IPS-18a (cell line): ENCODE results near the gene CSMD2.
A peak's percentile ranks its signal among the peaks of the same experiment; 100 is the strongest.

Experiments
- H3K27ac ChIP-seq: one replicate; pipeline ENCODE4 v1.5.1; 2013; ENCODE audit warnings: low read length
- H3K27me3 ChIP-seq: one replicate; pipeline ENCODE4 v1.6.1; 2013; ENCODE audit warnings: mild to moderate bottlenecking, low read length; ENCODE audit not compliant: control insufficient read depth, insufficient read depth
- H3K36me3 ChIP-seq: one replicate; pipeline ENCODE4 v1.6.1; 2013; ENCODE audit warnings: low read depth, low read length; ENCODE audit not compliant: control insufficient read depth
- H3K4me1 ChIP-seq: one replicate; pipeline ENCODE4 v1.6.1; 2013; ENCODE audit warnings: low read depth, low read length; ENCODE audit not compliant: control insufficient read depth
- H3K4me3 ChIP-seq: one replicate; pipeline ENCODE4 v1.5.1; 2013; ENCODE audit warnings: low read length
- H3K9ac ChIP-seq: one replicate; pipeline ENCODE4 v1.6.1; 2013; ENCODE audit warnings: mild to moderate bottlenecking, low read length, moderate library complexity
- H3K9me3 ChIP-seq: one replicate; pipeline ENCODE4 v1.6.1; 2013; ENCODE audit warnings: low read depth, low read length; ENCODE audit not compliant: control insufficient read depth

Gene CSMD2

GRCh38 chr1:33473900-33474299 is 691.1 kb downstream of the CSMD2 start:
- H3K4me3 ChIP-seq, result no peak overlapping the region
- H3K36me3 ChIP-seq, result no peaks in the 10 kb centered on the region
- no peaks in the 10 kb centered on the region for H3K27me3 ChIP-seq
- peaks cover 5% of the 10 kb centered on the region for H3K4me1 ChIP-seq
- no peak overlapping the region for H3K9ac ChIP-seq
- no peak overlapping the region for H3K27ac ChIP-seq
- no peaks in the 10 kb centered on the region for H3K9me3 ChIP-seq

GRCh38 chr1:33472269-33472980 is 692.6 kb downstream of the CSMD2 start, which contains the start of gene ZSCAN20:
Gene ZSCAN20, plus strand, starts transcription at chr1:33472645. Its CDS starts 6,644 bp downstream, at chr1:33479289.
- peak within 1 kb of the TSS; percentile 48 for H3K9ac ChIP-seq
- H3K36me3 ChIP-seq, result no peaks in the 10 kb centered on the region
- H3K4me1 ChIP-seq, result peaks cover 5% of the 10 kb centered on the region
- H3K4me3 ChIP-seq, result peak within 1 kb of the TSS; percentile 79
- no peak within 1 kb of the TSS for H3K27ac ChIP-seq
- no peaks in the 10 kb centered on the region for H3K27me3 ChIP-seq
- no peaks in the 10 kb centered on the region for H3K9me3 ChIP-seq

GRCh38 chr1:33471416-33471815 is 693.6 kb downstream of the CSMD2 start:
- Histone ChIP-seq H3K9ac (no peak overlapping the region), H3K27me3 (no peaks in the 10 kb centered on the region), H3K4me1 (peaks cover 5% of the 10 kb centered on the region), H3K27ac (no peak overlapping the region), H3K36me3 (no peaks in the 10 kb centered on the region), H3K9me3 (no peaks in the 10 kb centered on the region), H3K4me3 (no peak overlapping the region)

GRCh38 chr1:33470495-33471012 is 694.5 kb downstream of the CSMD2 start:
- Histone ChIP-seq H3K4me1 (peaks cover 5% of the 10 kb centered on the region), H3K9me3 (no peaks in the 10 kb centered on the region), H3K36me3 (no peaks in the 10 kb centered on the region), H3K27me3 (no peaks in the 10 kb centered on the region), H3K4me3 (no peak overlapping the region), H3K27ac (no peak overlapping the region), H3K9ac (no peak overlapping the region)

GRCh38 chr1:33469691-33470090 is 695.3 kb downstream of the CSMD2 start:
- H3K36me3 ChIP-seq, result no peaks in the 10 kb centered on the region
- peaks cover 5% of the 10 kb centered on the region for H3K4me1 ChIP-seq
- H3K9ac ChIP-seq, result no peak overlapping the region
- no peaks in the 10 kb centered on the region for H3K9me3 ChIP-seq
- no peak overlapping the region for H3K27ac ChIP-seq
- H3K27me3 ChIP-seq, result no peaks in the 10 kb centered on the region
- H3K4me3 ChIP-seq, result no peak overlapping the region

GRCh38 chr1:33468967-33469366 is 696.1 kb downstream of the CSMD2 start:
- H3K9me3 ChIP-seq, result no peaks in the 10 kb centered on the region
- no peak overlapping the region for H3K9ac ChIP-seq
- H3K4me3 ChIP-seq, result no peak overlapping the region
- no peak overlapping the region for H3K27ac ChIP-seq
- H3K27me3 ChIP-seq, result no peaks in the 10 kb centered on the region
- no peaks in the 10 kb centered on the region for H3K36me3 ChIP-seq
- H3K4me1 ChIP-seq, result peaks cover 5% of the 10 kb centered on the region

- H3K4me3 ChIP-seq, result no peak overlapping the region
- no peak overlapping the region for H3K27ac ChIP-seq
- H3K9ac ChIP-seq, result no peak overlapping the region
- peaks cover 5% of the 10 kb centered on the region for H3K4me1 ChIP-seq
- no peaks in the 10 kb centered on the region for H3K27me3 ChIP-seq
- no peaks in the 10 kb centered on the region for H3K36me3 ChIP-seq
- no peaks in the 10 kb centered on the region for H3K9me3 ChIP-seq
These were observed 696.5 kb downstream of the CSMD2 start for GRCh38 chr1:33468531-33468930.

- no peak overlapping the region for H3K9ac ChIP-seq
- H3K4me3 ChIP-seq, result no peak overlapping the region
- H3K27me3 ChIP-seq, result no peaks in the 10 kb centered on the region
- H3K9me3 ChIP-seq, result no peaks in the 10 kb centered on the region
- H3K36me3 ChIP-seq, result no peaks in the 10 kb centered on the region
- peaks cover 5% of the 10 kb centered on the region for H3K4me1 ChIP-seq
- no peak overlapping the region for H3K27ac ChIP-seq
These were observed 697.0 kb downstream of the CSMD2 start for GRCh38 chr1:33468011-33468410.

GRCh38 chr1:33466159-33466558 is 698.9 kb downstream of the CSMD2 start:
- no peaks in the 10 kb centered on the region for H3K4me1 ChIP-seq
- no peaks in the 10 kb centered on the region for H3K27me3 ChIP-seq
- no peak overlapping the region for H3K4me3 ChIP-seq
- no peaks in the 10 kb centered on the region for H3K9me3 ChIP-seq
- no peak overlapping the region for H3K27ac ChIP-seq
- no peak overlapping the region for H3K9ac ChIP-seq
- no peaks in the 10 kb centered on the region for H3K36me3 ChIP-seq

GRCh38 chr1:33465316-33465715 is 699.7 kb downstream of the CSMD2 start:
- Histone ChIP-seq H3K9ac (no peak overlapping the region), H3K4me1 (no peaks in the 10 kb centered on the region), H3K27ac (no peak overlapping the region), H3K4me3 (no peak overlapping the region), H3K9me3 (no peaks in the 10 kb centered on the region), H3K27me3 (no peaks in the 10 kb centered on the region), H3K36me3 (no peaks in the 10 kb centered on the region)

- no peaks in the 10 kb centered on the region for H3K4me1 ChIP-seq
- H3K27me3 ChIP-seq, result no peaks in the 10 kb centered on the region
- no peaks in the 10 kb centered on the region for H3K9me3 ChIP-seq
- no peaks in the 10 kb centered on the region for H3K36me3 ChIP-seq
- no peak overlapping the region for H3K27ac ChIP-seq
- H3K4me3 ChIP-seq, result no peak overlapping the region
- no peak overlapping the region for H3K9ac ChIP-seq
These were observed 700.5 kb downstream of the CSMD2 start for GRCh38 chr1:33464552-33464951.
